HL-60/S4 treated with retinoic acid at 250 ng/mL for 4 days and 3 days (cell line): ENCODE measurements around the gene GNAS-AS1.

Experiments
- in situ Hi-C: fragments of 300-500 bp; cut with MboI; formaldehyde crosslinking; loops from 2 replicates; pipeline ENCODE4 v1.7.0; 2022; ENCODE audit warnings: low sequenced_read_pairs

GNAS-AS1 gene

DNA sequence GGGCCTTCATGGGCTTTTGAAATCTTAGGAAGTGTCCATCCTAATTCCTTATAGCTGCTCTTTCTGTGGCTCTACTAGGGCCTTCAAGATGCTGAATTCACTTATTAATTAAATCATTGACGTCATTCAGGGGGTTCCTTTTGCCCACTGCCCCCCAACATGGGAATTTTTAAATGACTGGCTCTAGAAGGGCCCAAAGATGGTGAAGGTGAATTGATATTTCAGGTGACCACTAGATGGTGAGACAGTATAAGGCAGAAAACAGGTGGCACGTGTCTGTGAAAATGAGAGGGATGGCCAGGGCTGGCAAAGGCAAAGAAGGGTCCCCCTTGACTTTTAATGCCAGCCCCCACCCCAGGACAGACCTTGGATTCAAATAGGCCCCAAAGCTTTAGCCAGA is 13.6 kb upstream of the GNAS-AS1 start:
- in situ Hi-C loops: loop anchor here (10.0 to 25.0 kb wide), 3 partner anchors 340 to 627 kb away; partner anchors contain the start of gene ANKRD60

DNA sequence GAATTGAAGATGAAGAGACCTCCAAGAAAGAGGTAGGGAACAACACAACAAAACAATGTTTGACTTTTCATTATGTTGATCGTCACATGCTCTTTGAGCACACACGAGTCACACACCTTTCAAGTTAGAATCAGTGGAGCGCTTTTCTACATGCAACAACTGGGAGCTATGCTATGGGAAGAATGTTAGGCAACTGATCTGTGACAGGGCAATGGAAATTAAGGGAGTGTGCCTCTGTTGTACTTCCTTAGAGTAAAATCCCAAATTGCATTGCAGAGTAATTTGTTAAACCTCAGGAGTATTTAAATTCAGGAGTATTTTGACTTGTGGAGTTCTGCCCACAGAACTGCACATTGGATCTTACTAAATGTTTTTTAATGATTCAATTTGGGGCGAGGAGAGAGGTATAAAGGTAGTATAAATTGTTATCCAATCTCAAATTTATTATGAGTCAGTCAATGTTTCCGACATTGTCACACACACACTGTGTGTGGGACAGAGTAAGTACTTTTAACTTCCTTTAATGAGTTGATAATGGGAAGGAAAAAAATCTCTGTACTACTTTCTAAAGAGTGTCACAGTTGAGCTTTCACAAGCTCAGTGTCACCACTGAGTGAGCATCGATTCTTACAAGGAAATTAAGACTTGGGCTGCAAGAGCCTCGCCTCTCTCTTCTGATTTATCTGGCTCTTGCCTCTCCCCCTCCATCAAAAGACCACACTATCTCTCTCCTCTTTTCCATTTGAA is 12.5 kb upstream of the GNAS-AS1 start:
- in situ Hi-C loops: loop anchor here (10.0 to 25.0 kb wide), 3 partner anchors 342 to 626 kb away; partner anchors contain the start of gene ANKRD60

DNA sequence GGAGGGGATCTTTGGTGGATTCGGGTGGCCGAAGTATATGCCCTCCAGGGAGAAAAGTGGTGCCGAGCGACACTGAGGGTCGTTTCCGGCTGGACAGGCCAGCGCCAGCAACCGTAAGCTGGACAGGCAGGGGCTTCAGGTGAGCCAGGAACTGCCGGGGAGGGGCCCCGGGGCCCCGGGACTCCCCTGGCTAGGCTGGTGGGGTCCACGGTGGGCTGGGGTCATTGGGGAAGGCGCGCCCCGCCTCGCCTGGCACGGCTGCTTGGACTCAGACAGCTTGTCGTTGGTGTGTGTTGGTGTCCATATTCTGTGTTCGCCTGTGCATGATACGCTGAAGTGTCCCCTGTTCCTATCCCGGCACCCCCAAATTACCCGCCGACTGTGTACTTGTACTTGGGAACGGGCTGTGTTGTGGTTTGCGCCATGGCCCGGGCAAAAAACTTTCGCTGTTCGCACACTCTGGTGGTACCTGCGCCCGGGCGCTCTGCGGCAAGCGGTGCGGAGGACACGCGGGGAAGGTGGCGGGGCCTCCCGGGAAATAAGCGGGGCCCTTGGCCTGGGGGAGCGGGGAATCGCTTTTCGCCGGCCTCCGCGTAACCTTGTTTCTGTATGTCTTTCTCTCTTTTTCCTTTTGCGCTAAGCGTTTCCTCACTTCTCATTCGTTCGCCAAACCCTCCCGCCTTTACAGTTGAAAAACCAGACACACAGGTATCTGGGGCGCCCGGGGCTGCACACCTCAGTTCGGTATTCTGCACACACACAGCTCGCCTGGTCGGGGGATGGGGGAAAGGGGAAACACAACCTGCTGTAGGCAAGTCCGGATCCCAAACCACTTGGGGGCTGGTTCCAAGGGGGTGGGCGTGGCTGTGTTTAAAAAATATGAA is 5.0 kb upstream of the GNAS-AS1 start:
- in situ Hi-C loops: loop anchor here (25.0 kb wide), 2 partner anchors 557 to 618 kb away; partner anchors contain the start of gene ANKRD60

DNA sequence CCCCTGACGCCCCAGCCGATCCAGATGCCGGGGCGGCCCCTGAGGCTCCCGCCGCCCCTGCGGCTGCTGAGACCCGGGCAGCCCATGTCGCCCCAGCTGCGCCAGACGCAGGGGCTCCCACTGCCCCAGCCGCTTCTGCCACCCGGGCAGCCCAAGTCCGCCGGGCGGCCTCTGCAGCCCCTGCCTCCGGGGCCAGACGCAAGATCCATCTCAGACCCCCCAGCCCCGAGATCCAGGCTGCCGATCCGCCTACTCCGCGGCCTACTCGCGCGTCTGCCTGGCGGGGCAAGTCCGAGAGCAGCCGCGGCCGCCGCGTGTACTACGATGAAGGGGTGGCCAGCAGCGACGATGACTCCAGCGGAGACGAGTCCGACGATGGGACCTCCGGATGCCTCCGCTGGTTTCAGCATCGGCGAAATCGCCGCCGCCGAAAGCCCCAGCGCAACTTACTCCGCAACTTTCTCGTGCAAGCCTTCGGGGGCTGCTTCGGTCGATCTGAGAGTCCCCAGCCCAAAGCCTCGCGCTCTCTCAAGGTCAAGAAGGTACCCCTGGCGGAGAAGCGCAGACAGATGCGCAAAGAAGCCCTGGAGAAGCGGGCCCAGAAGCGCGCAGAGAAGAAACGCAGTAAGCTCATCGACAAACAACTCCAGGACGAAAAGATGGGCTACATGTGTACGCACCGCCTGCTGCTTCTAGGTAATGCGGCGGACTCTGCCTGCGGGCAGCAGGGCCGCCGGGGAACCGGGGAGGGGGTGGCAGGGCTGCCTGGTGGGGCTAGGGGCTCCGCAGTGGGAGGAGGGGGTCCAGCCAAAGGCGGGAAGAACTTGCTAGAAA is 4.2 kb upstream of the GNAS-AS1 start:
- in situ Hi-C loops: loop anchor here (25.0 kb wide), 2 partner anchors 557 to 618 kb away; partner anchors contain the start of gene ANKRD60

DNA sequence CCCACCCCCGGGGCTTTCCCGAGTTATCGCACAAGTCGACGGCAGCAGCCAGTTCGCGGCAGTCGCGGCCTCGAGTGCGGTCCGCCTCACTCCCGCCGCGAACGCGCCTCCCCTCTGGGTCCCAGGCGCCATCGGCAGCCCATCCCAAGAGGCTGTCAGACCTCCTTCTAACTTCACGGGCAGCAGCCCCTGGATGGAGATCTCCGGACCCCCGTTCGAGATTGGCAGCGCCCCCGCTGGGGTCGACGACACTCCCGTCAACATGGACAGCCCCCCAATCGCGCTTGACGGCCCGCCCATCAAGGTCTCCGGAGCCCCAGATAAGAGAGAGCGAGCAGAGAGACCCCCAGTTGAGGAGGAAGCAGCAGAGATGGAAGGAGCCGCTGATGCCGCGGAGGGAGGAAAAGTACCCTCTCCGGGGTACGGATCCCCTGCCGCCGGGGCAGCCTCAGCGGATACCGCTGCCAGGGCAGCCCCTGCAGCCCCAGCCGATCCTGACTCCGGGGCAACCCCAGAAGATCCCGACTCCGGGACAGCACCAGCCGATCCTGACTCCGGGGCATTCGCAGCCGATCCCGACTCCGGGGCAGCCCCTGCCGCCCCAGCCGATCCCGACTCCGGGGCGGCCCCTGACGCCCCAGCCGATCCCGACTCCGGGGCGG is 3.4 kb upstream of the GNAS-AS1 start:
- in situ Hi-C loops: loop anchor here (25.0 kb wide), 2 partner anchors 558 to 617 kb away; partner anchors contain the start of gene ANKRD60

DNA sequence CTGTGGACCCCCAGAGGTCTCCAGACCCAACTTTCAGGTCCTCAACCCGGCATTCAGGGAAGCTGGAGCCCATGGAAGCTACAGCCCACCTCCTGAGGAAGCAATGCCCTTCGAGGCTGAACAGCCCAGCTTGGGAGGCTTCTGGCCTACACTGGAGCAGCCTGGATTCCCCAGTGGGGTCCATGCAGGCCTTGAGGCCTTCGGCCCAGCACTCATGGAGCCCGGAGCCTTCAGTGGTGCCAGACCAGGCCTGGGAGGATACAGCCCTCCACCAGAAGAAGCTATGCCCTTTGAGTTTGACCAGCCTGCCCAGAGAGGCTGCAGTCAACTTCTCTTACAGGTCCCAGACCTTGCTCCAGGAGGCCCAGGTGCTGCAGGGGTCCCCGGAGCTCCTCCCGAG is 2.8 kb upstream of the GNAS-AS1 start:
- in situ Hi-C loops: loop anchor here (25.0 kb wide), 2 partner anchors 559 to 616 kb away; partner anchors contain the start of gene ANKRD60

DNA sequence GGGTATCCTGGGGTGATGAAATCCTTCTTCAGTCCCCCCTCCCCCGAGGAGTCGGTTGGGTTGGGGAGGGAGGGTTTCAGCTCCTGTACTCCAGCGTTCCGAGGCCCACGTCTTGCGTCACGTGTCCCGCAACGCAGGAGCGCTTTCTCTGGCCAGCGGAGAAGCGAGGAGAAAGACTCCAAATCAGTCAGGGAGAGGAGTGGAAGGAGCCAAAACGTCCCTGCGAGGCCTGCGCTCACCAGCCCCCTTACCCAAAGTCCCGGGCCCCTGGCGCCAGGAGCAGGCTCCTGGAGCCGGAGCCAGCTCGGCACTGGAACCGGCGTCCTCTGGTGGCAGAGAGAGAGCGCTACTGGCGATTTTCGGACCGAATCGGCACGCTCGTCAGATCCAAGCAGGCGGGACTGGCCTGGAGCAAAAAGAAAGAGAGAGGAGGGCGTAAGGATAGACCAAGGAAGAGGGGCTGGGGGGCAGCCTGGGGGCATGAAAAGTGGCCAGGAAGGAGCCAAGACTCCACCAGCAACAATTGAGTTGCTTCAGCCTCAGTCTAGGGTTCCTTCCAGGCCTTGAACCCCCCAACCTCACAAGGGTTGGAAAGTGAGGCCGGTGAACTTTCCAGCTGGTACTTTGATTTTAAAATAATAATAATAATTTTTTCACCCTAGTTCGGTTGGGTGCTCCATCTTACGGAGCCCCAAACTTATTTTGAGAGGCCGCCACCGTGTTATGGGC is 2.0 kb upstream of the GNAS-AS1 start, which contains the start of gene GNAS:
TSS of gene GNAS (plus strand) at position 174 of the 729 bp plus-strand sequence.
- in situ Hi-C loops: loop anchor here (25.0 kb wide), 2 partner anchors 560 to 615 kb away; partner anchors contain the start of gene ANKRD60

DNA sequence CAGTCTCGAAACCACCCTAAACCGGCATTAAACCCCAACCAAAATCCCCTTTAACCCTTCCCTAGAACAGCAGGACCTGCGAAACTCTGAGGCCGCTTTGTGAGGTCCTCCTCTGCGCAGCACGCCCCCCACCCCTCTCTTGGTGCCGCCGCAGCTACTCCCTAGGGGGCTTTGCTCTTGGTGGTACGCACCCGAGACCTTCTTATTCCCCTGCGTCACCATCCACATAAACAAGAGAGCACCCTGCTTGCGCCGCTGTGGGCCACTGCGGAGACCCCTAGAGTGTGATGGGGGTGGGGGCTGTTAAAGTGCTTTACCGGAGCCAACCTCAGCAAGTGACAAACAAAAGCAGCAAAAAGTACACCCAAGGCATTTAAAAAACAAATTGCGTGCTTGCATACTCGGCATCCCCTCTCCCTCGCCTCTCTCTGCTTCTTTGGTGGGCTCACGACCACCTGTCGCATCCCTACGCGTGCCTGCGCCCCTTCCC is 1.3 kb upstream of the GNAS-AS1 start:
- in situ Hi-C loops: loop anchor here (25.0 kb wide), 2 partner anchors 560 to 615 kb away; partner anchors contain the start of gene ANKRD60

DNA sequence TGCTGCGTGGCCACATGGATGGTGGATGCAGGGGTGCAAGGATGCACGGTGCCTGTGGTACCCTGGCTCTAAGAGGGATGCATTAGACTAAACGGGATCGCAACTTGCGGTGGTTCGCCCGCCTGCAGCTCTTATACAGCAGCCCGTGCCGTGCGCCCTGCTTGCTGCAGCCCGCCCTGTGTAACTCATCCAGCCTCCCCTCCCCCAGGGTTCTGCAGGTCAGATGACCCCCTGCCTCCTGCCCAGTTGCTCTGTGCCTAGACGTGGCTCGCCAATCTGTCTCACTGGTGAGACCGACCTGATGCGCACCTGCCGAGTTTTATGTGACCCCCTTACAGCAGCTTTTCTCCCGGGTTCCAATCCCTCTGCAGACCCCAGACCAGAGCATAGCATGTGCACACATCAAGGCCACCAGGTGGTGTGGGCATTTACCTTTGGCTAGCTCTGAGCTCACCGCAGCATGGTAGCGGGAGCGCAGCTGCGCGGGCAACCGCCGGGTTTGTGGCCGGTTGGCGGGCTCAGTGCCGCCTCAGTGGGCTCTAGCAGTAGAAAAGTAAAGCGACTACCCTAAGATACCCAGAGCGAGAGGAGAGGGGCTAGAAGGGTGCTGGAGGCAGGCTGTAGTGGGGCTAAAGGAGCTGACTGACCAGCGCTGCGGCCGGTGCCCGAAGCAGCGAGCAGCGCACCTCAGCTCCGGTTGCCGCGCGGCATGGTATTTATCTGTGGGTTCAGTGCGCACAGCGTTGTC is 693 bp upstream of the GNAS-AS1 start:
- in situ Hi-C loops: loop anchor here (25.0 kb wide), 2 partner anchors 561 to 614 kb away; partner anchors contain the start of gene ANKRD60

DNA sequence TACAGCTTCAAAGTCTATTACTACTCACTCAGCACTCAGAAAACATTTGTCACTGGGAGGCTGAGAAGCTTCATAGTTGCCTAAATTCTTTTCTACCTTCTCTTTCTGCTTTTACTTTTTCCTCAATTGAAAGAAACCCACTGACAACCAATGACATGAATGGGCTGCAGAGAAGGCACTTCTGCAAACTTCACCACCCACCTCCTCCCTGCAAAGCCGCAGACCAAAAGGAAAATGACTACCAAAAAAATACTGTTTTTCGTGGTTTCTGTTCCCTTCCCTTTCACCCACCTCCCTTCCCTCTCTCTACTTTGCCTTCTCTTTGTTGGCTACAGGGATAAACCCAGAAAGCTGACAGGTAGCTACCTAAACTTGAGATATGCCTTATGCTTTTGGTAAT is 3.2 kb downstream of the GNAS-AS1 start:
- in situ Hi-C loops: no loop called here

DNA sequence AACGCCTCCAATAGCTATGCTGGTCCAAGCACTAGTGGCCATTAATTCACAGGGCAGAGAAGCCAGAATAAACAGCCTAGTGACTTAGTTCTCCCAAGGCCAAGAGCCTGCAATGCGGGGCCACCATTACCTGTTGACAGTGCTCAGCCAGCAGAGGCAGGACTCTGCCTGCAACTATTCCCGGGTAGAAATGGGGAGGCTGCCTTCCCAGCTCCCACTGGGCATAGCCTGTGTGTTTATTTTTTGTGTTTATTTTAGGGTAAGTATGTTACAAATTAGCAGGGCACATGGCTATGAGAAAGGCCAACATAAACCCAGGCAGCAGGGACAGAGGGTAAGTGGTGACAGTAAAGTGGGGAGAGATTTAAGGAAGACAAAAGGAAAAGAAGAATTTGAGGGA is 5.0 kb downstream of the GNAS-AS1 start:
- in situ Hi-C loops: no loop called here

DNA sequence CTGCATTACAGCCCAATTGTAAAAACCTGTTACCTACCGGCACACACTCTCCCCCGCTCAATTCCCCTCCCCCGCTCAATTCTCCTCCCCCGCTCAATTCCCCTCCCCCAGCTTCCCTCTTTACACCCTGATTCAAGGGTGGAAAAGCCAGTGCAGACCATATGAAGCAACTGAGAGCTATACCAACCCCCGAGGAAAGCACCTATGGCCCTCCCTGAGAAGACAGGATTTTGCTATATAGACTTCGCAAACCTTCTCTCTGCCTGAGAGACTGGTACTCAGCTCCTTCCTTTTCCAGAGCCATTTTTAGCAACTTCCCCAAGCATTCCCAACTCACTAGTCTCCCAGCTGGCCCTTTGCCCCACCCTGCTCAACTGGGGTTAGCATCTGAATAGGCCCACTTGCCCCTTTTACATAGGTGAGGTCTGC is 7.6 kb downstream of the GNAS-AS1 start:
- in situ Hi-C loops: no loop called here

DNA sequence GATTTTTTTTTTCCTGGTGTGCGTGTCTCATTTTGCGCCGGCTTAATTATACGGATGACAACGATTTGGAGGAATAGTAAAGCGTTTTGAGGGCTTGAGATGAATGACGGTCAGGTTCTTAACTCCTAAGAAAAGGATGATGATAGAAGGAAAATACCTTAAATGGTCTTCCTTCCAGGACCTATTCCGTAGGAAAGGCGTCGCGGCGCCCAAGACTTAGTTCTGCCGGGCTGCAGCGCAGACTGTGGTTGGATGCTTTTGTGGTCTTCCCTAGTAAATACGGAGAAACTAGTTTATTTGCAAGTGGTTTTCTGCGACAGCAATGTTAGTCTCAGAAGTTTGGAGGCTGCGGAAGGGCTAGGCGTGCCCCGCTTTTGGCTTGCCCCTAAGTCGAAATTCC is 8.4 kb downstream of the GNAS-AS1 start:
- in situ Hi-C loops: no loop called here

DNA sequence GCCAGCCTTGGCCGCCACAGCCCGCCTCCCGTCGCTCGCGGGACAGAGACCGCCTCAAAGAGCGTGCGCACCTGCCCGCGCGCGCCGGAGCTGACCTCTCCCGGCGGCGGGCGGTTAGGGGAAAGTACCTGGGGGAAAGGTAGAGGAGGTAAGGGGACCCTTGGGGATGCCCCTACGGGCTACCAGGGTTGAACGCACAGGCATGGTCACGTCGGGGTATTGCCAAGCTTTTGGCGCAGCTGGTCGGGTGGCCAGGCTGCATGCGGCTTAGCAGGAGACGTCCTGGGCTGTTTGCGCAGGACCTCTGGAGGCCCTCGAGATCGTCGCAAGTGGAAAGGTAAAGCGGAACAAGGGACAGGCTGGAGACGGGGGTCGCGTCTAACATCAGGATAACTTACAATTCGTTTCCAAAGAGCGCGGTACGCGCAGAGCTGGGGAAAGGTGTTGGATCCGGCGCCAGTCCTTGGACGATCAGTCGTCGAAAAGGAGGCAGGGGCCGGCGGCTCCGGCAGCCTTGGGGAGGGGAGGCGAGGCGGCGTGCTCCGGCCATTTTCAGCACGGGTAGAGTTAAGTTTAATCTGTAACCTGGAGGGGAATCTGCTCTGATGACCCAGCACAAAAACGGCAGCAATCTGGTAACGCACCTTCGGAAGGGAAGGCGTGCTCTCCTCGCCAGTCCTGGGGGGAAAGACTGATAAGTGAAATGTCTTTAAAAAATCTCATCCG is 9.0 kb downstream of the GNAS-AS1 start:
- in situ Hi-C loops: no loop called here

DNA sequence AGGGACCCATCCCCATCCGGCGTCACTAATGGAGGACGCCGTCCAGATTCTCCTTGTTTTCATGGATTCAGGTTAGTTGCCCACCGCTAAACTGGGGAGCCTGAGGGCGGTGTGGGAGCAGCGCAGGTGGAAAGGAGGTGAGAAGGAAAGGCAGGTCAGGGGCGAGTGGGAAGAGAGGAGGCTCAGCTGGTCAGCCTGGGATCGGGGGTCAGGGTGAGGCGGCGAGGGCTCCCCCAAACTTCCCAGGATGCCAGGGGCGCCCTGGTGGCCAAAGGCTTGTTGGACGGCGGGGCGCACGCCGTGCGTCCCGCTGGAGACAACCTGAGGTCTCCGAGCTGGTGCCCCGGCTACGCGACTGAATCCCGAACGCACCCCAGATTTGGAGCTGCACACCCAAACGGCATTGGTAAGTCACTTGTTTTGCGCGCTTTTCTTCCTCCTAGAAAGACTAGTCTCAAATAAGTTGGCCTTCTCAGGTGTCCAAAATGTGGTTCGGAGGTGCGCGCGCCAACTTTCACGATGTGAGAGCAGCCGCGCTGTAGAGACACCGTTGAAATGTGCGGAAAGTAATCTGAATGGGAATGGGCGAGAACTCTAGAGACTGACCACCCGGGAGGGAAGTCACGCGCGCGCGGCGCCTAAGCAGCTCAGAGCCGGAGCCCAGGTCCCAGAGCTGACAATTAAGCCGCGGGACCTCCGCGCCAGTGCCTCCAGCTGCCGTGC is 9.7 kb downstream of the GNAS-AS1 start:
- in situ Hi-C loops: no loop called here

DNA sequence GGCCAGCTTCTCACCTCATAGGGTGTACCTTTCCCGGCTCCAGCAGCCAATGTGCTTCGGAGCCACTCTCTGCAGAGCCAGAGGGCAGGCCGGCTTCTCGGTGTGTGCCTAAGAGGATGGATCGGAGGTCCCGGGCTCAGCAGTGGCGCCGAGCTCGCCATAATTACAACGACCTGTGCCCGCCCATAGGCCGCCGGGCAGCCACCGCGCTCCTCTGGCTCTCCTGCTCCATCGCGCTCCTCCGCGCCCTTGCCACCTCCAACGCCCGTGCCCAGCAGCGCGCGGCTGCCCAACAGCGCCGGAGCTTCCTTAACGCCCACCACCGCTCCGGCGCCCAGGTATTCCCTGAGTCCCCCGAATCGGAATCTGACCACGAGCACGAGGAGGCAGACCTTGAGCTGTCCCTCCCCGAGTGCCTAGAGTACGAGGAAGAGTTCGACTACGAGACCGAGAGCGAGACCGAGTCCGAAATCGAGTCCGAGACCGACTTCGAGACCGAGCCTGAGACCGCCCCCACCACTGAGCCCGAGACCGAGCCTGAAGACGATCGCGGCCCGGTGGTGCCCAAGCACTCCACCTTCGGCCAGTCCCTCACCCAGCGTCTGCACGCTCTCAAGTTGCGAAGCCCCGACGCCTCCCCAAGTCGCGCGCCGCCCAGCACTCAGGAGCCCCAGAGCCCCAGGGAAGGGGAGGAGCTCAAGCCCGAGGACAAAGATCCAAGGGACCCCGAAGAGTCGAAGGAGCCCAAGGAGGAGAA is 10.5 kb downstream of the GNAS-AS1 start:
- in situ Hi-C loops: no loop called here
